Lower leg skin (tissue), 4 donors: ENCODE measurements around the gene VAV2. TPM values are rescaled to one million over a fixed set of nuclear protein-coding genes. Genes with fewer than 3 reads are reported as not detected.

ENCODE experiments used
- DNase-seq, 2 donors: peaks; one replicate each; pipeline ENCODE4 v3.0.0-alpha.2; 2019; ENCODE audit warnings: low spot score in 2 of 2
- H3K4me3 ChIP-seq: fragments of 200-600 bp; sonication (generic); 2 replicates; pipeline ENCODE4 v1.5.1; 2017; ENCODE audit warnings: mild to moderate bottlenecking, low read depth; ENCODE audit not compliant: poor library complexity, severe bottlenecking
- POLR2A ChIP-seq, 2 donors: fragments of 450-650 bp; IDR thresholded peaks; one replicate each; pipeline ENCODE4 v1.6.1; 2016 to 2017; ENCODE audit warnings: antibody characterized with exemption in 2 of 2, mild to moderate bottlenecking in 1 of 2, moderate library complexity in 1 of 2
- WGBS, 2 donors: methylation state at CpG; one replicate each; pipeline ENCODE4 v1.1.5; 2018; 5-methylcytosine and 5-hydroxymethylcytosine counted together
- intact Hi-C: fragments of 100-400 bp; cut with DNase I; formaldehyde crosslinking; loops from one replicate; pipeline ENCODE4 v1.15.0; 2023; ENCODE audit warnings: low total_unique reads
- total RNA-seq, 4 donors: library from RNA; depleted of rRNA; stranded (reverse); fragments of >200 nt; gene quantifications; one replicate each; pipeline ENCODE4 v1.1.0, GENCODE V29; 2016
- TF ChIP-seq, protein P1 (sequence below), 3 donors: fragments of 450-650 bp; IDR thresholded peaks; one replicate each; pipeline ENCODE4 v1.5.1; 2016; ENCODE audit warnings: antibody characterized with exemption in 3 of 3, mild to moderate bottlenecking in 3 of 3, moderate library complexity in 2 of 3

VAV2 gene
- total RNA-seq, 4 donors from 2014 or later: 6.8 to 9.1 (median 7.5) TPM

DNA sequence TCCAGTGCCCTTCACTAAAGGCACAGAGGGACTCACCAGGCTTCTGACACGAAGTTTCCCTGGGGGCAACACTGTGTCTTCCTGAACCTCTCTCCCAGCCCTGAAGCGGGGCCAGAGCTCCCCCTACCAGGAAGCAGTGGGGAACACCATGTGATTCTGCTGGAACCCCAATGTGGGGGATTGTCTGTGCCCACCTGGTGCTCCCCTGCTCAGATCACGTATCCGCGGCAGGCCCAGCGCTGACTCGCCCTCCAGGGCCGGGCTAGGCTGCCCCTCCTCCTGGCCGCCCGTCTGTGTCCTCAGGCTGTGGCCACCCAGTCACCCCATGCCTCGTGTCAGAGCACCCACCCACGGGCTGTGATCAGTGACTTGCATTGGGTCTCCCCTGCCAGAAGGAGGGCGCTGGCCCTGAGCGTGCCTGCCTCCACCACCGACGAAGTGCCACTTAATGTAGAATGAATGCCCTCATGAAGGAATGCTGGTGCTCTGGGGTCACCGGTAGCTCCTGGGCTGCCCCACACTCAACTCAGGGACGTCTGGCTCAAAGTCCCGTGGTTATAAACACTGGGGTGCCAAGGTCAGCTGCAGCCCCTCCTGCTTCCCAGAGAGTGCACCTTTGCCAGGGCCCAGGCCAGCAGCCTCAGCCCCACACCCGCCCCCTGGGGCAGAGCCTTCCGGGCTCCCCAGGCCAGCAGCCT lies 276.1 kb downstream of the VAV2 start:
- 42 to 61% methylated on average over 15 to 20 of the region's 21 CpGs for WGBS, 2 donors

DNA sequence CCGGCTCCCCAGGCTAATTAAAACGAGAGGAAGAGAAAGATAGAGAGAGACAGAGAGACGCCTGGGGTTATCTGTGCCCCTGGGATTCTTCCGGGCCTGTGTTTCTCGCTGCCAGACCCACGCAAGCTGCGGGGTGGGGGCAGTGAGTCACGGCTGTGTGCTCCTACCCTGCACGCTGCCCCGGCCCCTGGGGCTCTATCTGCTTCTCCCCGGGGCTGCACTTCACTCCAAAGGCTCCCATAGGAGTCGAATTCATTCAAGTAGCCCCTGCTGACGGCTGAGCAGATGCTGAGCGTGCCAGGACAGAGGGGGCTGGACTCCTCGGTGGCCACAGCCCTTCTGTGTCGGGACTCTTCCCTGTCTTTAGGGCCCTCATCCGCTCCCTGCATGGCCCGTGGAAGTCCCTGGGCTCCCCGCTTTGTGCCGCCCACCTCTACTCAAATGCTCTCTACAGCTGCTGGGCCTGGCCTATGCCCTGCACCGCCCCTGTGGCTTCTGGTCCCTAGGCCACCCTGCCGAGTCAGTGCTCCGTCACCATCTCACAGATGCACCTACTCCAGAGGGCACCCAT lies 276.7 kb downstream of the VAV2 start:
- H3K4me3 ChIP-seq: no peak overlapping the region
- intact Hi-C loops: no loop called here
- WGBS, 2 donors: 58 to 59% methylated on average over 22 of the region's 23 CpGs
- TF ChIP-seq POLR2A (IDR thresholded peaks at IDR 0.05): no peak
- TF ChIP-seq, protein P1, sequence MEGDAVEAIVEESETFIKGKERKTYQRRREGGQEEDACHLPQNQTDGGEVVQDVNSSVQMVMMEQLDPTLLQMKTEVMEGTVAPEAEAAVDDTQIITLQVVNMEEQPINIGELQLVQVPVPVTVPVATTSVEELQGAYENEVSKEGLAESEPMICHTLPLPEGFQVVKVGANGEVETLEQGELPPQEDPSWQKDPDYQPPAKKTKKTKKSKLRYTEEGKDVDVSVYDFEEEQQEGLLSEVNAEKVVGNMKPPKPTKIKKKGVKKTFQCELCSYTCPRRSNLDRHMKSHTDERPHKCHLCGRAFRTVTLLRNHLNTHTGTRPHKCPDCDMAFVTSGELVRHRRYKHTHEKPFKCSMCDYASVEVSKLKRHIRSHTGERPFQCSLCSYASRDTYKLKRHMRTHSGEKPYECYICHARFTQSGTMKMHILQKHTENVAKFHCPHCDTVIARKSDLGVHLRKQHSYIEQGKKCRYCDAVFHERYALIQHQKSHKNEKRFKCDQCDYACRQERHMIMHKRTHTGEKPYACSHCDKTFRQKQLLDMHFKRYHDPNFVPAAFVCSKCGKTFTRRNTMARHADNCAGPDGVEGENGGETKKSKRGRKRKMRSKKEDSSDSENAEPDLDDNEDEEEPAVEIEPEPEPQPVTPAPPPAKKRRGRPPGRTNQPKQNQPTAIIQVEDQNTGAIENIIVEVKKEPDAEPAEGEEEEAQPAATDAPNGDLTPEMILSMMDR (IDR thresholded peaks at IDR 0.05): no peak
- DNase-seq: no peak

More for the DNA sequence above, 276.1 kb downstream of the VAV2 start:
- intact Hi-C loops: no loop called here
- TF ChIP-seq, protein P1 (IDR thresholded peaks at IDR 0.05): no peak
- TF ChIP-seq POLR2A (IDR thresholded peaks at IDR 0.05): no peak
- H3K4me3 ChIP-seq: no peak overlapping the region
- no peak for DNase-seq

DNA sequence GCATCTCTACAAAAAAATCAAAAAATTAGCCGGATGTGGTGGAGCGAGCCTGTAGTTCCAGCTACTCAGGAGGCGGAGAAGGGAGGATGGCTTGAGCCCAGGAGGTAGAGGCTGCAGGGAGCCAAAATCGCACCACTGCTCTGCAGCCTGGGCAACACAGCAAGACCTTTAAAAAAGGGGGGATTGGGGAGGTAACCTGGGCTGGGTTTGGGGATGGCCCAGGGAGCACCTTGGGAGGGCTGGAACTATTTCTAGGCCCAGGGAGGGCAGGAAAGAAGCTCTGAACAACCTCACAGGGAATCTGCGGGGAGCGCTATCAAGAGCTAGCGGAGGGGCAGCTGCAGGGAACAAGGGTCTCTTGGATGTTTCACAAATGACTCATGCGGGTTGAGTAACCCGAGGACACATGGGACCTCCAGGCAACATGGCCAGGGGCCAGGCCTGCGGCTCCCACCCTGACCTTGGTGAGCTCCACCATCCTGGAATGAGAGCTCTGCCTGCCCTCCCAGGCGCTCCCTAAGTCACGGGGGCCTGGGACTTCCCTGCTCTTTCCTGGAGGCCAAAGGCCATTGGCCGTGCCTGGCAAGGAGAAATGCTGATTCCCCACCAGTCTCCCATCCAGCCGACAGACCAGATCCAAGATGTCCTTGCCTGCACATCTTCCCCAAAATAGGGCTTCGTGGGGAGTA lies 277.4 kb downstream of the VAV2 start:
- no peak for DNase-seq
- intact Hi-C loops: no loop called here
- whole genome bisulfite sequencing, 2 donors: 65 to 76% methylated on average over 14 to 15 of the region's 15 CpGs
- H3K4me3 ChIP-seq: no peak overlapping the region
- TF ChIP-seq, protein P1 (IDR thresholded peaks at IDR 0.05): no peak
- no peak for TF ChIP-seq POLR2A (IDR thresholded peaks at IDR 0.05)

DNA sequence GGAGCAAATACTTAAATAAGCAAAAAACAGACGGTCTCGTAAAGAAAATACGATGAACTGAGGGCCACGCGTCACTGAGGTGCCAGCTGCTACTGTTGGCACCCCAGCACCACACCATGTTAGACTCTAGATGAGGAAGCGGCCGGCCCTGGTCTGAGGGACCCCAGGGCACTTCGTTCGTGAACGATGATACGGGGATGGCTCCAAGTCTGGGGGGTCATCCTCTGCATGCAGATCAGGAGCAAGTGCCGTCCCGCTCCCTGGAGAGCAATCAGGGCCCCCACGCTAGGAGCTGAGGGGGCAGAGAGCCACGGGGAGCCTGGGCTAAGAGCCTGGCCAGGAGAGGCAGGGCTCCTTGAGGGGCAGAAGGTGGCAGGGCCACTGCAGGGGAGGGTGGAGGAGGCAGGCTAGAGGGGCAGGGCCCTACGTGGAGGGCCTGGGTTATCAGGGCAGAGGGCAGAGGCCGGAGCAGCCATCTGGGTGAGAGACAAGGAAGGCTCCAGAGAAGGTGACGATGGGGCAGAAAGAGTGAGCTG lies 278.1 kb downstream of the VAV2 start:
- TF ChIP-seq, protein P1 (IDR thresholded peaks at IDR 0.05): no peak
- TF ChIP-seq POLR2A (IDR thresholded peaks at IDR 0.05): no peak
- 86 to 90% methylated on average over 18 of the region's 18 CpGs for WGBS, 2 donors
- intact Hi-C loops: no loop called here
- DNase-seq: no peak
- H3K4me3 ChIP-seq: no peak overlapping the region

DNA sequence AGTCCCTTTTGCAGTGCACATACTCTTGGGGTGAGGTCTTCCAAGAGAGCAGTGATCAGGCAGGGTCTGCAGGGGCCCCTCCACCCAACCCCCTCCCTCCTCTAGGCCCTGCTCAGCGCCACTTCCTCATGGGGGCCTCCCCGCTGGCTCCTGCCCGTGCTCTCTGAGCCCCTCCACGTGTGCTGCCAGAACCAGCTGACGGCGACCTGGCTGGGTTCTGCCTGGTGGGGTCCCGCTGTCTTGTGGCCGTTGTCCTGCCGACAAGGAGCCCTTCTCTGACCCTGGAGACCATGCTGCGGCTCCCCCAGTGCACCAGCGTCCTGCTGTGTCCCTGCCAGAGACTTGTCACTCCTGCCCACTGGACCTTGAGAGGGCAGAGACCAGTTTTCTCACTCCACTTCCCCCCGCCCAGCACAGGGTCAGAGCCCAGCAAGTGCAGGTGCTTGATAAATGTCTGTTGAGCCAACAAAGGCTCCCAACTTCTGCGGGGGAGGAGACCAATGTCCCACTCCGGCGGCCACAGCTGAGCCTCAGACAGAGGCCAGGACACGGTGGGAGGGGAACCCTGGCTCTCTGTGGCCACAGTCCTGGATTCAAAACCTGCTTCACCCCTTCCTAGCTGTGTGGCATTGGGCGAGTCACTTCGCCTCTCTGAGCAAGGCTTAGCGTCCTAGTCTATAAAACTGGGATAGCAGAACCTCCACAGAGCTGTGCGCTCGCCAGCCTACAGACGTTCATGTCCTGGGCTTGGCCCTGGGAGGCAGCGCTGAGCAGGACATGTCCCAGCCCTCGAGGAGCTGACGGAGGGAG lies 278.8 kb downstream of the VAV2 start:
- DNase-seq: no peak
- WGBS, 2 donors: 75 to 82% methylated on average over 24 to 25 of the region's 25 CpGs
- TF ChIP-seq, protein P1 (IDR thresholded peaks at IDR 0.05): no peak
- no peak for TF ChIP-seq POLR2A (IDR thresholded peaks at IDR 0.05)
- intact Hi-C loops: no loop called here
- no peak overlapping the region for H3K4me3 ChIP-seq
